HG02852 (cell line): ENCODE results near the gene JAML.

ENCODE experiments used
- ATAC-seq: cut with Tn5 transposase; IDR thresholded peaks from one replicate; pipeline ENCODE4 v1.9.1; 2021; ENCODE audit warnings: mild to moderate bottlenecking, moderate library complexity; ENCODE audit not compliant: unreplicated experiment

The JAML gene

GRCh38 chr11:118217575-118217974 lies 7.2 kb downstream of the JAML start:
- no peak for ATAC-seq

DNA sequence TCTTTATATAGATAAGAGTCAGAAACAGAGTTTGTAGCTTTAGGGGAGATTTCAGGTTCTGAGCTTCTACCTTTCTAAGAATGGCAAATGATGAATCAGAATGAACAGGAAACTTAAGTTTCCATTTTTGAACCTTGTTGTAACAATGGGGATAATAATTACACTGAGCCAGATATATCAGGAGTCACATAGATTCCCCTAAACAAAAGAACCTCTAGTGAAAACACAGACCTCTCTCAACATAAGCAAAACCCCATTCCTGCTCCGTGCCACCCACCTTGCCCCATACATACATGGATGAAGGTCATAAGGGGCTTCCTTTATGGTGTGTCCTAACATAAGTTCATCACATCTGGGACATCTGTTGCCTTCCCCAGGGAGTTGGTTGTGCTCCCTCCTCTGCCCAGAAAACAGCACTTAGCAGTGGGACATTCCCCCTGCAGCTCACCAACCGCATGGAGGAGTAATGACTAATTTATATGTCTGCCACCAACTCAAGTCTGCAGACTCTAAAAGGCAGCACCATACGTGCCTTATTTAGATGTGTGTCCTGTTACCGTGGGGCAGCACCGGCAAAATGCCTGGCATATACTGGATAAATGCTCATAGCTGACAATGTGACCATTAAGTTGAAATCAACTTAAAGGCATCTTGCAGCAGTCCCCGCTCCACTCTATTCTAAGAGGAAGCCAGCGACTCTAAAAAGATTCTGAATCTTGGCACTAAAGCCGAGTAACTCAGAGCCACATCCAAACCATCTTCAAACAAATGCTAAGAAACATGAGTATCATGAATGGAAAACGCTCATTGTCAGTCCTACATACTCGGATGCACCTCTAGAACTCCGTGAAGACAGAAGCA lies 8.0 kb downstream of the JAML start:
- ATAC-seq = peak; percentile 47

DNA sequence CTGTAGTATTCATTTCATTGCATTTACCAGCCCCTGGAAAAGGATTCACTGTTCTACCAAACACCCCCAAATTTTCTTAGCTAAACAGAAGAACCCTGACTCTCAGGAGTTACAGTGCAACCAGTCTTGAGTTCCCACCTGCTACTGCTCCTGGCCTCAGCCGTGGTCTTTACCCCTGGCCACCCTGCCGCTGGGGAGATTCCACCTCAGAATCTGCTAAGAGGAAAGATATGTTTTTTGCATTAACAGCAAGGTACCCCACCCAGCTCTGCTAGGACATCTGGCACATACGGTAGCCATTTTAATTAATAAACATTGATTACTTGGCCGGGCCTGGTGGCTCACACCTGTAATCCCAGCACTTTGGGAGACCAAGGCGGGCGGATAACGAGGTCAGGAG lies 9.0 kb downstream of the JAML start:
- ATAC-seq = no peak

- no peak for ATAC-seq
These were observed 9.5 kb downstream of the JAML start for GRCh38 chr11:118215262-118215661.

DNA sequence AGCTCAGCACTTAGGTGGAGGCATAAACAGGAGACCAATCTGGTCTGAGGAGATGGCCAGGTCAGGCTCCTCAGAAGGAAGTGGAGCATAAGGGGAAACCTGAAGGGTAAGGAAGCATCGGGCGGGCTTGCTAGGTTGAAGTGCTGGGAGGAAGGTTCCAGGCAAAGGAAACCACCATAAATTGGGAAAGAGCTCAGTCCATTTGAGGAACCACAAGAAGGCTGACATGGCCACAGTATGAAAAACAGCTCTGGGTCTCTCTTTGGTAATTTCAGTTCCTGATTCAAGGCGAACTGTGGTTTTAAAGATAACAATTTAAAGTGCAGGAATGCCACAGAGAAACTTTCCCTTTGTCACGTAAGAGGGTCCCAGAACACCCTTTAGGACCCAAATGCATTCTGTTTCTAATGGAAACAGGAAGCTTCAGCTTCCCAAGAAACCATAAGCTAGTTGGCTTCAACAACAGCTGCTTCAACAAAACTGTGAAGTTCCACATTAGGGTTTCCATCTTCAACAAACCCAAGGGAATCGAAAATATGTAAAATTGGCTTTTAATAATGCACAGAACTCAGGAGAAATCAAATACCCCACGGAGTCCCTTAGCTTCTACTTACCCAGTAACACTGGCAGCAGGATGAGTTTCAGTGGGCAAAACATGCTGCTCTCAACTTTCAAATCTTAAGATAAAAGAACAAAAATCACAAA lies 10.4 kb downstream of the JAML start:
- no peak for ATAC-seq

DNA sequence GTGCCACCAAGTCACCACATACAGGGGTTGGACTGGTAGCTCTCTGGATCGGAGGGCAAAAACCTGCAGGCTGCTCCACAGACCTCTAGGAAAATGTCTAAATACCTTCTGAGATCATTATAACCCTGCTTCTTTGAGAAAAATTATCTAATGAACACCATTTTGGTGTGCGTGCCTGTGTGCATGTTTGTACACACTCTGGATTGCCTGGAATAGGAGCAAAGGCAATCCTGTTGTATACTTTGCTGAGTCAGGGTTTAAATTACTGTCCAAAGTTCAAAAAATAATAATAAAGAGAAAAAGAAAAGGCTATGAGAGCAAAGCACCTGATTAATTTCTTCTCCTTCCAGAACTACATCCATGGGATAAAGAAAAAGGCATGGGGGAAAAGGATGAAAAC lies 11.0 kb downstream of the JAML start:
- ATAC-seq = no peak

DNA sequence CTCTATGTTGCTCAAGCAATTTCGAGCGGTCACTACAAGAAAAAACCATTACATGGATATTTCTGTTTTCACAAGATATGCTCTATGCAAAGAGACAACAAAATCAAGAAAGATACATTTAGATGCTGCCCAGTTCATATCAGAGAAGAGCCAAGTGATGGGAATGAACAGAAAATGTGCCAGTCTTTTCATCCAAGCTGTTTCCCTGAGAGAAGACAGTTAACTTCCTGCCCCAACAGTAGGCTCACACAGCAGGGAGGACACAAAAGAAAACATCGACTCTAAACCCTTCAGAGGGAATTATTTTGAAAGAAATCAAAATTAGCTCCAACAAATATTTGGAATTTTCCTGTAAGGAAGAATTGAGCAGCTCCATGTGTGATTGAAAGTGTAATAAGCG lies 11.6 kb downstream of the JAML start:
- no peak for ATAC-seq

- ATAC-seq = no peak
These were observed 12.0 kb downstream of the JAML start for GRCh38 chr11:118212781-118213191.

- no peak for ATAC-seq
These were observed 12.6 kb downstream of the JAML start for GRCh38 chr11:118212131-118212725.

GRCh38 chr11:118211006-118211405 lies 13.8 kb downstream of the JAML start:
- ATAC-seq = no peak

GRCh38 chr11:118210323-118210722 lies 14.5 kb downstream of the JAML start:
- no peak for ATAC-seq

GRCh38 chr11:118209033-118209432 lies 15.8 kb downstream of the JAML start:
- ATAC-seq = no peak

DNA sequence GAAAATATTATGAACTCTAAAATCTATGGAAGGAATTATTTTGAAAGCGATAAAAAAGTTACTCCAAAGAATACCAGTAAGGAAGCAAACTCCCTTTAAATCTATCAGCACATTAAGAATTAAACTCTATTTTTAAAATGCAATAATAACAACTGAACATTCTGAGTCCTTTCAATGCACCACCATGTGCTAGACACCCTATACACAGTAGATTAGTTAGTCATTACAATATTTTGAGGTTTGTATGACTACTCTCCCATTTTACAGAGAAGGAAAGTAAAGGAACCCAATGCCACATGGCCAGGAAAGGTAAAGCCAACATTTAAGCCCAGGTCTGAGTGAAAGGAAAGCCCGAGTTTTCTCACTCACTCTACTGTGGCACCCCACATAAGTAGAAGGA lies 17.7 kb downstream of the JAML start:
- no peak for ATAC-seq

DNA sequence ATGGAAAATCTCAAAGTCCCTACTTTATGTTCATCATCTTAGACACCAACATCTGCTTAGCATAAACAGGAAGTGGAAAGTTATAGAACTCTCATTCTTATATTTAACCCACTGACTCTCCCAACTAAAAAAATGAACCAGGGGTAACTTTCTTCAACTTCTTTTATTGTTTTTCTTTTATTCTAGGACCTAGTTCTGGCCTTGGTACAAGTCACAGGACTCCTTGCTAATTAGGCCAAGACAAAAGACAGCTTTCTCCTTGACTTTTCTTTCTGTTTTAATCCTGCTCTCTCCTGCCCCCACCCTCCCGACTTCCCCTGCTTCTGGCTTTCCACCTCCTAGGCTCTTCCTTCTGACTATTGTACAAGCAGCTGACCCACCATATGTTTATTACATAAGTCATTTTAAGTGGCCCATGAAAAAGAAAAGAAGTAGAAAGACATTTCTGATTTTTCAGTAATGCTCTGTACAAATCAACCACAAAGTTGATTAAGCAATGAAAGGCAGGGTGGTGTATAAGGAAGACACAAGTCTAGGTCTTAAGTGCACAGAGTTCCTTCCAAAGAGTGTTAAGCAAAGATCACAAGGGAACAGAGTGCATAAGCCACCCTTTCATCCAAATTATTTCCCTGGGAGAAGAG lies 18.3 kb downstream of the JAML start:
- ATAC-seq = no peak

GRCh38 chr11:118205606-118206378 lies 19.0 kb downstream of the JAML start:
- ATAC-seq = no peak

GRCh38 chr11:118202599-118203422 lies 22.0 kb downstream of the JAML start:
- no peak for ATAC-seq

DNA sequence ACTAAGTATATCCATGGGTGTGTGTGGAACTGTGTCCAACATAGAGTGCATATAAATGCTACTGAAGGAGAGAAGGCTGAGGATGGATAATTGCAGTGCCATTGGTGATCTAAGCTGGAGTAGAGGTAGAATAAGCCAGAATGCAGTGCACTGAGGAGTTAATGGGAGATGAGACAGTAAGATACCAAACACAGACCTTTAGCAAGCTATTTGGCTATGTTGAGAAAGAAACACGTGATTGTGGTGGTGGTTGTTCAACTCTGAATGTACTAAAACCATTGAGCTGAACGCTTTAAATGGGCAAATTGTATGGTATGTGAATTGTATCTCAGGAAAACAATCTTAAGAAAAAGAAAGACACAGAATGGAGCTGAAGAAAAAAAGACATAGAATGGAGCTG lies 22.8 kb downstream of the JAML start:
- ATAC-seq = no peak

DNA sequence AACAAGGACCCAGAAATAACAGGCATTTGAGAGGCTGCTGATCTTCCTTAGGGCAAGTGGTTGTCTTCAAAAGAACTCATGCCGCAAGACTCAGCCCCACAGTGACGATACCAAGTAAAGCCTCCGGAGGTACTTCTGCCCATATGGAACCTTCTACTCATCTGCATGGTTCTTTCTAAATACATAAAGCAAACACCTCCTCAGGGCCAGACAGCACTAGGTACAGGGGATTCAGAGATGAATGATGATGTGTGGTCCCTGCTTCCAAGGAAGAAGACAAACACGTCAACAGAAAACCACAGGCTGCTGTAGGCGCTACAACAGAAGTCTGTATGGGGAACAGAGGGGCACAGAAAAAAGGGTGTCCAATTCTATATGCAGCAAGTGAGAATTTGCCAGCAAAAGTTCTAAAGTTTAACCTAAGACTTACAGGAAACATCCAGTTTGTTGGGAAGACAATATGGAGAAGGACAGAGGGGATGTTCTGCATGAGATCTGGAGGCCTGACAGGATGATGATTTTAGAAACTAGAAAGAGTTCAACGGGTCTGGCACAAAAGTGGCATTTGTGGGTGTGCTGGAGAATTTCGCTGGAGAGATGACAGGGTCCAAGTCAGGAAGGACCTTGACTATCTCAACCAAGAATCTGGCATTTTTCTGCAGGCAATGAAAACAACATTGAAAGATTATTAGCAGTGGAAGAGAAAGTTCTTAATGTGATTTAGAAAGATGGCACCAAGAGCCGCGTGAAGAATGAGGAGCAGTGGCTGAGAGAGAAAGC lies 23.7 kb downstream of the JAML start:
- no peak for ATAC-seq

DNA sequence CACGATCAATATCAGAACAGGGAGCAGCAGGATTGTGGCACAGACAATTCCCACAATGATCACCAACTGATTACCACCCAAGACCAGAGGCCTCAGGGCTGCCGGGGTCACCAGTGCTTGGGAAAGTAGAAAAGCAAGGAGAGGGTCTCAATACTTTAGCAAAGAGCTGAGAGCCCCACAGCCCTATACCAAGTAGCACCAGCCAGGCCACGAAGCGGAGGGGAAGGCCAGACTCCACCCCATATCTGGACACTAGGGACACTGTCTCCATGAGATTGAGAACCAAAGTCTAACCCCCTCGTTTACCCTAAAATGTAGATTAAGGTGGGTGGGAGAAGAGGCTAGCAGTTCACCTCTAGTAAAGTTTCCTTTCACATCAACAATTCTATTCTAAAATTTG lies 24.3 kb downstream of the JAML start:
- no peak for ATAC-seq
